RCC 7860 (cell line): ENCODE results near the gene LEMD2.

Experiments used
- DNase-seq: peaks from one replicate; pipeline ENCODE4 v3.0.0-alpha.2; 2015; ENCODE audit warnings: low spot score
- FAIRE-seq: peaks from 2 replicates; lab custom pipeline; 2012; peaks lifted over from hg19 to GRCh38; lab: Jason Lieb, UNC

Gene LEMD2

DNA sequence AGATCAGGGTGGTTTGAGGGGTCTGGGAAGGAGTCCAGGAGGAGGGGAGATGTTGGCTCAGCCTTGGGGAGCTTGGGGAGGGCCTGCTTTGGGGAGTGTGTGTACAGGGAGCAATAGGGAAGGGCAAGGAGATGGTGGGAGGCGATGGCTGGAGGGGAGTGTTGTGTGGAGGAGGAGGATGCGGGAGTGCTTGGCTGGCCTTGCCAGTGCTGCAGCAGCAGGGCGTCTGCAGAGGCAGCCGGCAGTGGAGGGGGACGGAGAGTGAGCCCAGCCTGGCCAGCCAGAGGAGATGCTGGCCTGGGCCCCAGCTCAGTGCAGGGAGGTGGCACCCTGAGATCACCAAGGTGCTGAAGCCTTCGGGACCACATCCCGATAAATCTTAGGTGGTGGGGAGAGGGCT lies 46.1 kb downstream of the LEMD2 start:
- FAIRE-seq (no peak), DNase-seq (no peak)

DNA sequence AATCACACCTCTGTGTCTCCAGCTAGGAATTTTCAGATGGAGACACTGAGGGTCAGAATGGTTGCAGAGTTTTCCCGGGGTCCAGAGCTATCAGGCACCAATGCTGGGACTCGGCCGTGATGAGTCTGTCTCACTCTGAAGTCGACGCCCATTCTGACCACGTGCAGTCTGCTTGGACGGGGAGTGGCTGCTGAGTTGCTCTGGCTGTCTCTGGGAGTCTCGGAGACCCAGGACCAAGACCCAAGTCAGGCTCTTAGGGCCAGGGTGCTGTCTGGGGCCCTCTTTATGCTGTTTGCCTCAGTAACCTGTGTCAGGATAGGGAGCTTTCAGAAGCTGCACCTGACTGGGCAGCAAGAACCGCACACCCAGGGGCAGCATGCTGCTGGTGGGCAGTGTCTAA lies 46.8 kb downstream of the LEMD2 start:
- DNase-seq (no peak), FAIRE-seq (no peak)

DNA sequence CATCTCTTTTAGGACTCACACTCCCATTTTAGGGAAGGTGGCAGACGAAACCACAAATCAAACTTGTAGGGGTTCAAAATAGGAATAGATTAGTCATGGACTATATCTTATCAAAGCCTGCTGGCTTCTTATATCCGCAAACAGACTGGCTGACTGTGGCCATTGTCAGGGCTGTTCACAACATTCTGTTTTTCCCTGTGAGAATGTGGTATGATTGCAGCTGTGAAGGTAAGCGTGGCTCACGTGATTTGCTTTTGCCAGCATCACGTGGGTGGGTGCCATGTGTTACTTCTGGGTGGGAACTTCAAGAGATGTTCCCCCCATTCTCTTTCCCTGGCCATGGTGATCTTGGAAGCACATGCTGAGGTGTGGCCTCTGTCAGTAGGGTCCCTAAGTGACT lies 48.1 kb downstream of the LEMD2 start:
- no peak for FAIRE-seq
- DNase-seq = no peak

DNA sequence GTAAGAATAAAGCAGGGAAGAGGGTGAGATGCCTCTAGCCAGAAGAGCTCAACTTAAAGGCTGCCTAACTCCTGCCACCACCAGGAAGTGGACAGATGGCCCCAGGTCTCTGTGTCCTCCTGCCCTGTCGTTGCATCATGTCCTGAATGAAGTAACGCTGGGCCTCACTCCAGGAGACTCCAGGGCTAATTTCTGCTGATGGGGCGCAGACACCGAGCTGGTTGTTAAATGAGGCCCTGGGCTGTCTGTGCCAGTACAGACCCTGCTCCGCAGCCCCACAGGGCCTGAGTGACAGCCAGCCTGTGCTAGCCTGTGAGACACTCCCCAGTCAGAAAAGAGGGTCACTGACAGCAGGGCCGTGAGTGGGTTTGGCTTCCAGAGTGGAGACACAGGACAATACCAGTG lies 48.7 kb downstream of the LEMD2 start:
- DNase-seq (no peak), FAIRE-seq (no peak)

DNA sequence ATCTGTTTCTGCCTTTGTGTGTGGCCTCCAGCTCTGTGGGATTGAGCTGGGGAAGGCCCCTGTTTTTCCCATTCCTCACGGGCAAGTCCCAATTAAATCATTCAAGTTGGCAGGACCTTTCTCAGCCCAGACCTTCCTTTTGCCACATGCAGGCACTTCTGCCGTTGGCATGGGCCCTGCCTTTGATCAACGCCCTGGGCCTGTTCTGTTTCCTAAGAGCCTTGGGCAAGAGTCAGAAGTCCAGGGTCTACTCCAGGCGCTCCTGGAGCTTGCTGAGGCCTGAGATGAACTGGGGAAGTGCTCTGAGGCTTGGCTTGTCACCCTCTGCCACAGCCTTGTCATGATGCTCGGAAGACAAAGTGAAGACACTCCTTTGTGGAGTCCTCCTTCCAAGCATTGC lies 49.4 kb downstream of the LEMD2 start:
- DNase-seq (no peak), FAIRE-seq (no peak)

DNA sequence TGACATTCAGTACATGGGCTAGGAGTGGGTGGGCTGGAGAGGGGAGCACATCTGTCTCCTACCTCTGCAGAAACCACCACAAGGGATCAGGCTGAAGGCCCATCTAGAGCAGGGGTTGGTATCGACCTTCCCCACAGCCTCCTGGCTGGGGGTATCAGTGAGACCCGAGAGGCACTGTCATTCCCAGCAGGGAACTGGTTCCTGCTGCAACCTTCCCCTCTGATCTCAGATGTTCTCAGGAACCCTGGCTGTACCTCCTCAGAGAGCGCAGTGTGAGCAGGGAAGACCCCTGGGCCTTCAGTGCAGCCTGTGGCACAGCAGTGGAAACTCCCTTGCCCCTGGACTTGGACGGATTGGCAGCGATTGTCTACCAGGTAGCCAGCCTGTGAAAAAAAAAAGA lies 50.1 kb downstream of the LEMD2 start:
- DNase-seq (no peak), FAIRE-seq (no peak)

DNA sequence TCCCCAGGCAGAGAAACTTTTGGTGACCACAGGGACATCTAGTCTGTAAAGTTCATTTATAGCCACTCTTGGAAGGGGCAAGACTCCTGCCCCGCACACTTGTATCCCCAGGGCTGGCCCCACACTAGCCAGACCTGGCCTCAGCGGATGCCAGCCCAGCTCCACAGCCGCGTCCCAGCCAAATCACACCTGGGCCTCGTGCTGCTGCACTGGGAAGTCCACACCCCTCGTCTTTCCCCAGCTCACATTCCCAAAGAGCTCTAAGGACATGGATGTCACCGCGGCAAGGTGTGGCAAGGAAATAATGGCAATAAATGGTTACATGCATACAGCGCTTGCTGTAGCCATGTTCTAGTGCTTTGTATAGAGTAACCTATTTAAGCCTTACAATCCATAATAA lies 50.8 kb downstream of the LEMD2 start:
- DNase-seq (no peak), FAIRE-seq (no peak)

DNA sequence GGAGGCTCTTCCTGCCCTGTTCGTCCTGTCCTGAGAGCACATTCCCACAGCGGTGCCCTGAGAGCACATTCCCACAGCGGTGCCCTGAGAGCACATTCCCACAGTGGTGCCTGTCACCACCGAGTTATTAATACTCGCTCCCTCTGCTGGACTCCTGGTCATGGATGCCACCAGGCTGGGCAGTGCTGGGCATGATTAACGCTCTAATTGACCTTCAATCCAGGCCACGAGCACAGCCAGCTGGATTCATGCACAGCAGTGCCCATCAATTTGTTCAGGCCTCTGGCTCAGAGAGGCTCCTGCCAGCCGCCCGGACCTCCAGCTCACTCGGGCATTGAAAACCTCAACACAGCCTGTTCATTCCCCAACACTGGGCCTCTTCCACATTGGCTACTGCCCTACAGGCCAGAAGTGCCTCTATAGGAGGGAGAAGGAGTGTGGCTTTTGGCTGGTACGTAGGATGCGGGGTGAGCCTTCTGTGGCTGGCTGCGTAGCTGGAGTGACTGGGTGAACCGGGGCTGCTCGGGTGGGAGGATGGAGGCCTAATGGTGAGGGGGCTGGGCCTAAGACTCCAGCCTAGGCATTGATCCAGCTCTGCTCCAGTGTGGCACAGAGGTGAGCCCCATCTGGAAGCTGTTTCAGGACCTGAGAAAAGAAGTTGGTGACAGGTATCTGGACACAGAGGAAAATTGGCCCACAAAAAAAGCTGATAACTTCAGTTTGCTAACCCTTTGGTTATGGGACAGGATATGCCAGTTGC lies 51.5 kb downstream of the LEMD2 start:
- DNase-seq (no peak), FAIRE-seq (no peak)

DNA sequence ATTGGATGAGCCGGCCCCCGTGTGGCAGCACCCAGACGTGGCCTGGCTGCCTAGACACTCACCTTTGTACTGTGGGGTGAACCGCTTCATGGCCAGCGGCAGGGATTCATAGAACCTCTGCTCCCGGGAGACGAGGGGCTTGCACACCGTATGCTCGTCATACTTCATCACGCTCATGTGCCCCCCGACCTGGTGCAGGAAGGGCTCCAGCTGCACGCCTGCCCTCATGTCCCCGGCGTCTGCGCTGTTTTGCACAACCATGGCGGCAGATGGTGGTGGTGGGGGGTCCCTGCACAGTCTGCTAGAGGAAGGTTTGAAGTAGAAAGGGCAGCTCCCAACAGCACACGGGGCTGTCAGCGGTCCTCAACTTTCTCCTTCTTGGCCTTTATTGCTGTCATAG lies 53.7 kb downstream of the LEMD2 start:
- no peak for DNase-seq
- FAIRE-seq = no peak

DNA sequence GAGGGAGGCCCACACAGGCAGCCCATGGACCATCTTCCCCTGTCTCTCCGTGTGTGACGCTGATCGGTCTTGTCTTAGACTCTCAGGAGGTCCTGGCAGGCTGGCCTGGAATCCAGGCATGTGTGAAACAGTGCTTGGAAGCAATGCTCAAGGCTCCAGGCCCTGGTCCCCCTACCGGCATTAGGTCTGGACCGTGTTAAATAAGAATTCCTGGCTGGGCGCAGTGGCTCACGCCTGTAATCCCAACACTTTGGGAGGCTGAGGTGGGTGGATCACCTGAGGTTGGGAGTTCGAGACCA lies 55.3 kb downstream of the LEMD2 start:
- no peak for DNase-seq
- no peak for FAIRE-seq

DNA sequence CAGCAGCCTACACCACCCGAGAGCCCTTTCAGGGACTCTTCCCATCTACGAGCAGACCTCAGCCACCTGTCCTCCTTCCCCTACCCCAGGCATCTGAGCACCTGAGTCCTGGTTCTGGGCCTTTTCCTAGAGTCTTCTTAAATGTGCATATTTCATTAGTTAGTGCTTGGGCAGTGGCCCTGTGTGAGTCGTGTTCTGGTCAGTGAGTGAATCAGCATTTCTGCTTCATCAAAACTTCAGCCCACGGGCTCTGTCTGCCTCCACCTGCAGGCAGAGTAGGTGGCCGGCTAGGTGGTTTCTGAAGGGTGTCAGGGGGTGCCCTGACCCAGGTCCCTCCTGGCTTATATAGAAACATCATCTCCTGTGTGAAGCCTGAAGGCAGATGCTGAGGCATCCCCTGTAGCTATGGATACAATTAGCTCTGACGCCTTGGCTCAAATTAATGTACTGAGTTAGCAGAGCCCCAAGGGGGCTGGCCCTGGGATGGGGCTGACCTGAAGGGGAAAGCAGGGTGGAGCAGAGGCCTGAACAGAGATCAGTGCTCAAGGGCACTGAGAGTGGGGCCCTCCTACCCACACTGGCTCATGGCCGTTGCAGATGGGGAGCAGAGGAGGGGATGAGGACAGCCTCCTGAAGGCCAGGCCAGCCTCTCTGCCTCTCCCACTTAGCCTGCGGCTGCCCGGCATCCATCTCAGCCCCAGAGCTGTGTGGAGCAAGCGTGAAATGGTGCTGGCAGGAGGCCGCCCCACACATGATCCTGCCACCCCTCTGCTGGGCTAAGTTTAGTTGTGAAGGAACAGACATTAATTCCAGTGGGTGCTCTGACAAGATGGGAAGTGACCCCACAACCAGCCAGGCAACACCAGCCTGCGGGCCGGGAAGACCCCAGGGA lies 55.9 kb downstream of the LEMD2 start:
- FAIRE-seq (no peak), DNase-seq (no peak)

DNA sequence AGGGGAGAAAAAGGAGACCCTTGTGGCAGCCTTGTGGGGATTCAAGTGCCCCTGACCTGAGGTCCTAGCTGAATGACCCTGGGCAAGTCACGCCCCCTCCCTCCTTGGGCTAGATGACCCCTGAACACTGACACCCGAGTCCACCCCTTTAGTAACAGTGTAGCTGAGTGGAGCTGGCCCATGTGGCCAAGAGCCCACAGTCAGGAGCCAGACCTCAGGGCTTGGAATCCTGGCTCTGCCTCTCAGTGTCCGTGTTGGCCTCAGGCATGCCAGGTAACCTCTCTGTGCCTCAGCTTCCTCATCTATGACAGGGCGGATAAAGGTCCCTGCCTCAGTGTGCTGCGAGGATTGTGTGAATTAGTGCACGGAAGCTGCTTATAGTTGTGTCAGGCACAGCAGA lies 56.5 kb downstream of the LEMD2 start:
- DNase-seq (no peak), FAIRE-seq (no peak)

DNA sequence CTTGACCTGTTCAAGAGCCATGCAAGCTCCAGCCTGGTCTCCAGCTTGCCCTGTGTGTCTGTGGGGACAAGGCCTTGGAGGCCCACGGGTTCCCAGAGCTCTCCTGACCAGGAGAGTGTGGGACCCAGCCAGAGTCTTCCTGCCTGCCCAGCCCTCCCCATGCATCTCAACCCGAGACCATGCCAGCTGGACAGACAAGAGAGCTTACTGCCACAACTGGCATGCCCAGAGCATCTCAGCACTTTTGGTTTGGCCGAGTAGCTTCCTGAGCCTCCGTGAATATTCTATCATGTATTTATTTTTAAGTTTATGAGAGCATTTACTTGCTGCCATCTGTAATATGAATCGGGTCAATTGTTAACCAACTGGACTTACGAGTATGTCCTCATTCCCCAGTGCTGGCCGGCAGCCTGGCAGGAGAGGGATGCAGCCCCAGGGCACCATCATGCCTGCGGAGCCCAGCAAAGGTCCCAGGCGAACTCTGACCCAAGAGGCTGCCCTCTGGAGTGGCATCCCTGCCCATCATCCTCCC lies 57.1 kb downstream of the LEMD2 start:
- DNase-seq = no peak
- no peak for FAIRE-seq

DNA sequence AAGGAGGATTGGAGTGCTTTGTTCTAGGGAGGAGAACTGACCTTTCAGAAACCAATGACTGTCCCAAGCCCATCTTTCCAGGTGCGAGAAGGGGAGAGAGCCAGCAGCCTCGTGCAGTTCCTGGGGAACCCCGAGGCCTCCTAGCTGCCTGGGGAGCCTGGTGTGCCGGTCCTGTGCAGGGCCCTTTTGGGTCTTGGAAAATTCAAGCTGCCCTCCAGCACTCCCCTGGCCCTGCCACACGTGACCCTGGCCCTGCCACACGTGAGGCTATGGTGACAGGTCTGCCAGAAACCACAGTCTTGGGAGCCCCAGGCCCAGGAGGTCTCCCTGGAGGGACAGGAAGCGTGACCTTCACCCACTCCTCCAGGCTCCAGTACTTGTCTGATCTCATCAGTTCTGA lies 57.9 kb downstream of the LEMD2 start:
- FAIRE-seq (no peak), DNase-seq (no peak)

DNA sequence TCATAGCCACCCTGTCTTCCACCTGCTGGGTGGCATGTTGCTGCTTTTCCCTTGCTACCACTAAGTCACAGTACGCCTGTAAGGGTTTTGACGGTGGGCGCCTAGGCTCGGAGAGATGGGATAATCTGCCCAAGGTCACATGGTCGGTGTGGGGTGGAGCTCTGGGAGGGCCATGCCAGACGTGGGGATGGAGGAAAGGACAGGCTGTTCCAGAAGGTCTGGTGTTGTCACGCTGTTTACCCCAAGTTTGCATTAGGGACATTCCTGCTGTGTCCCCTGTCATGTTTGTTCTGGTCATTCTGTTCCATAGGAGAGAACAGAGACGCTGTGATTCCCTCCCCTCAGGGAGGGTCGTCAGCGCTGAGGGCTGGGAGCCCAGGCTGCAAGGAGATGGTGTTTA lies 58.3 kb downstream of the LEMD2 start:
- no peak for DNase-seq
- no peak for FAIRE-seq

DNA sequence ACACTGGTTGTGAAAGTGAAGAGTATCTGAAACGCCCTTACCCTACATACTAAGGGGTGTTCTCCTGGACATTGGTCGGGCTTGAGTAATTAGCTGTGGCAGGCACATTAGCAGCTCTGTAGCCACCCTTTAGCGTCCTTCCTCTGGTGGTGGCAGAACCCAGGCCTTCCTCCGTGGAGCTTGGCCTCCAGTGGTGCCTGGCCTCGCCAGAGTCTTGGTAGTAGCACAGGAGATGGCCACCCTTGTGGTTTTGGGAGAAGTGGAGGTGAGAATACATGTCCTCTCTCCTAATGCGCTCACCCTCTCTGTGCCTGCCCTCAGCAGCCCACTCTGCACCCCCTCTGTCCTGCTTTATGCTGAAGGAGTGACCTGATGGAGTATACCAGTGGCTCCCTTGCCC lies 59.9 kb downstream of the LEMD2 start:
- DNase-seq (no peak), FAIRE-seq (no peak)

DNA sequence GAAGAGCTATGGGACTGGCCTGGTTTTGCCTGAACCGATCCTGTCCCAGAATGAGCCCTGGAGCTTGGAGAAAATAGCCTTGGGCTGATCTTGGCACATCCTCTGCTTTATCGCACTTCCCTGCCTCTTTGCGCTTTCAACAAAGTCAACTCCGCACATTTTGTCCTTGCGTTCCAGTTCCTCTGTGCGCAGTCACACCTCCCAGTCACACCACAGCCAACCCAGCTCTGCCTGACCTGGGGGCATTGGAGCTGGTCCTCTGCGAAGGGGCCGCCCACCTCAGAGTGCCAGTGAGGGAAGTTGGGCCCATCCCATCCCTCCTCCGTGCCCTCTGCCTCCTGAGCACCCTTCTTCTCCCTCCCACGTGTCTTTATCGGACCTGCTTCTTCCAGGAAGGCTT lies 60.5 kb downstream of the LEMD2 start:
- FAIRE-seq (no peak), DNase-seq (no peak)

DNA sequence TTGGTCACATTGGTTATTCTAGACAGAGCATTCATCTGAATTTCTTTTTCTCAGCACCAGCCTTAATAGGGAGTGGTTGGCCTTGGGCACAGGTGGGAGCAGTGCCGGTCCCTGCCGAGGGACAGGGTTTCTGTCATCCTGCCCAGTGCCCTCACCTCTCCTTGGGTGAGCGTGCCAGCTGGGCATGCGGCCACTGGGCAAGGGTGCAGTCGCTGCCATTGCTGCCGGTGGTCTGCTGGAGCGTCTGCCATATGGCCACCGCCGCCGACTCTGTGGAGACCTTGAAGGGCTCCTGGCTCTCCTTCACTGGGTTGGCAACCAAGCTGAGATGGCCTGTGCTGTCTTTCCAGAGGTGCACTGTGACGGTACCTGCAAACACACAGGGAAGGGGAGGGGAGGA lies 61.0 kb downstream of the LEMD2 start:
- FAIRE-seq = no peak
- no peak for DNase-seq

DNA sequence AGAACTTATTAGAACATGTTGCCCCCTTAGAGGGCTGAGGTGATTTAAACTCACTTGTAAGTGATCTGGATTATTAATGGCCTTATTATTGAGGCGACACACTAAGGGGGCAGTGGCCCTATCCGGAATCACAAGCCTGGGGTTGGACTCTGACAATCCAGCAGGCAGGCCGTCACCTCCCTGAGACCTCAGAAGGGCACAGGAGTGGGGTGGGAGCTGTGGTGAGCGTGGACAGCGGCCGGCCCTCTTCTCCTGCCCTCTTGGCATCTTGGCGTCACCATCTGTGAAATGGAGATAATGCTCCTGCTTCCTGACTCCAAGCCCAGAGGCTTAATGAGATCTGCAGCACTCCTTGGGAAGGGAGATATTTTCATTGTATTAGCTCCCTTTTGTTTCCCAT lies 61.8 kb downstream of the LEMD2 start:
- DNase-seq (no peak), FAIRE-seq (no peak)

DNA sequence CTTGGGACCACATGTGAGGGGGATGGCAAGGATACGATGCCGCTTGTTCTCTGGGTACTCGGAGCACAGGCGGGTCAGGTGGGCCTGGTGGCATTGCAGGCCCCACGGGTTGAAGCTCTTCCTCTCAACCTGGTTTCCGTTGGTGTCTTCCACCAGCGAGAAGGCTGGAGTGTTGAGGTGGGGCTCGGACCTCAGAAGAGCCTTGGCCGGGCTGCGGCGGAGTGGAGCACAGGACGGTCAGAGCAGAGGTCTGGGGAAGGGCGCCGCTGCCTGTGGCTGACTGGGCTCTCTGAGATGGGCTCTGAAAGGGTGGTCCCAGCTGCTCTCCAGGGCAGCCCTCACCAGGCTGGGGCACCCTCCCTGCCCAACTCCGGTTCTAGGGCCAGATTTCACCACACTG lies 62.2 kb downstream of the LEMD2 start:
- DNase-seq = no peak
- FAIRE-seq = no peak

DNA sequence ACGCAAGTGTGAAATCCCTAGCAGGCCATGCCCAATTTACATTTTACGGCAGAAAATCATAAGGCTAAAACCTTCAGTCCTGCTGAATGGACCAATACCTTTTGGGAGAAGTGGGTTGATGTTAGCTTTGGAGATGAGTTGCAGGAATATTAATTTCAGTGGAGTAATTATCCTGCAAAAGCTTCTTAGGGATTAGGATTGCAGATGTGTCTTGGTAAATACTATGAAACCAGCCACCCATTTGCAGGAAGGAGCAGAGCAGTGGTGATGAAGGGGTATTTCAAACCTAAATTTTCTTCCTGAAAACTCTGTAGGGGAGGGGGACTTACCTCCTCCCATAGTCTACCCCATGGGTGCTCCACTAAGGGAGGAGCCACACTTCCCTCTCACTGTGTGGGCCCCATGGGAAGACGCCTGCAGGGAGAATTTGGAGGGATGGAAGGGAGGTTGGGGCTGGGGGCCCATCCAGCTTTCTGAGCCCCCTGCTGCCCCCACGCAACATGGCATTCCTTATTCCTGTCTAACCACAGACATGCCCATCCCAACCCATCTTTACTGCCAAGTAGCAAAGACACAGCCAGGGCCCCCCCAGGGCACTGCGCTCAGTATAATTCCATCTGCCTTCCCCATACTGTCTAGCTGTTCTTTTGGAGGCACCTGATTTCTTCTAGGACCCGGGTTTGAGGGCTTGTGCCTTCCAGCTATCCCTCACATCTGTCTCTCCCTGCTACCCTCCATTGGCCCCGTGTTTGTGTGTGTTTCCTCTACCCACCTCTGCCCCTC lies 62.8 kb downstream of the LEMD2 start:
- FAIRE-seq = no peak
- DNase-seq = no peak

DNA sequence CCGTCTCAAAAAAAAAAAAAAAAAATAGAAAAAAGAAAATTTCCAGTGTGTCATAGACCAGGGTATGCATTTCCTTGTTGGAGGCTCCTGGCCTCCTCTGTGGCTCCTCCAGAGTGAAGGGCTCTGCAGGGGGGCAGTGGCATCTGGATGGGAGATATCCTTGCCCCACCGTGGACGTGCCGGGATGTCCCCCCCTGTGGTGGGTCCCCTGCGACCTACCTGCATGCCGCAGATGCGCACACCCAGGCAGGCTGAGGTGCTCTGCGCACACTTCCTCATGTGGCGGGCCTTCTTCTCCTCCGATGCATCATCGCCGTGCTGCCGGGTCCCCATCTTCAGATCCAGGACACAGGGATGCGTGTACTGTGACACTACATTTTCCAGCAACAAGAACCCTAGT lies 63.7 kb downstream of the LEMD2 start:
- DNase-seq = no peak
- no peak for FAIRE-seq
